HEK293T (cell line): ENCODE results near the gene KIF17.

ENCODE experiments used
- ELF4 ChIP-seq: fragments of 450-650 bp; IDR thresholded peaks from 2 replicates; pipeline ENCODE4 v1.6.1; 2017; ENCODE audit warnings: antibody characterized with exemption
- FOXA1 ChIP-seq: fragments of 450-650 bp; IDR thresholded peaks from 2 replicates; pipeline ENCODE4 v1.6.1; 2016; ENCODE audit warnings: mild to moderate bottlenecking
- FOXK2 ChIP-seq: fragments of 450-650 bp; IDR thresholded peaks from 2 replicates; pipeline ENCODE4 v1.6.1; 2016; ENCODE audit warnings: mild to moderate bottlenecking
- FOXM1 ChIP-seq: fragments of 450-650 bp; IDR thresholded peaks from 2 replicates; pipeline ENCODE4 v1.6.1; 2017; ENCODE audit warnings: mild to moderate bottlenecking, borderline replicate concordance
- HDGF ChIP-seq: fragments of 450-650 bp; IDR thresholded peaks from 2 replicates; pipeline ENCODE4 v1.6.1; 2017; ENCODE audit warnings: antibody characterized with exemption, borderline replicate concordance
- SP1 ChIP-seq: fragments of 450-650 bp; IDR thresholded peaks from 2 replicates; pipeline ENCODE4 v1.6.1; 2017
- SUZ12 ChIP-seq: fragments of 450-650 bp; IDR thresholded peaks from 2 replicates; pipeline ENCODE4 v1.6.1; 2016; ENCODE audit warnings: mild to moderate bottlenecking
- ZNF384 ChIP-seq: fragments of 450-650 bp; IDR thresholded peaks from 2 replicates; pipeline ENCODE4 v1.6.1; 2016

DNA sequence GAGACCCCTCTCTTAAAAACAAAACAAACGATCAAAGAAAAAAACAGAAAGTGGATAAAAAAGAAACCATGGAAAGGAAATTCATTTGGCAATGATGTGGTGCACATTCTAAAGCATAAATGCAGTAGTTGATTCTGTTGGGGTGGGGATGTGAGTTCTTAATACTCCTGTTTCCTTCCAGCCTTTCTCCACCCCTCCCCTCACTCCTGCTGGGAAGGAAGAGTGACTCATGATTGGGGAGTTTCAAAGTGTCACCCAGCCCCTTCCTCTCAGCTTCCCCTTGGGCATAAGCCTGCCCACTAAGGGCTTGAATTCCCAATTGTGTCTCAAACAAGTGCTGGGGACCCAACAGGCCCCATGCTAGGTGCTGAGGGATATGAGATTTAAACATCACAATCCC is 91.3 kb downstream of the KIF17 start:
- no peak for TF ChIP-seq HDGF
- no peak for TF ChIP-seq SP1
- TF ChIP-seq ELF4, result no peak
- no peak for TF ChIP-seq FOXM1
- TF ChIP-seq FOXK2, result no peak
- TF ChIP-seq FOXA1, result no peak
- no peak for TF ChIP-seq ZNF384
- TF ChIP-seq SUZ12, result no peak
